ENCODE measurements around the gene MRPL22.

MRPL22 gene

GRCh38 chr5:154986151-154986550 lies 45.3 kb downstream of the MRPL22 start:
- no peak for ATAC-seq
- TF ChIP-seq POU6F1 (CRISPR knock-in tag; IDR thresholded peaks at IDR 0.05; ENCODE audit: borderline replicate concordance, low read depth) (no peak), ZFP3 (CRISPR knock-in tag; IDR thresholded peaks at IDR 0.05) (no peak), CREB5 (CRISPR knock-in tag; IDR thresholded peaks at IDR 0.05; ENCODE audit: low read depth) (no peak), SNAI2 (CRISPR knock-in tag; IDR thresholded peaks at IDR 0.05) (no peak), CSDC2 (CRISPR knock-in tag; IDR thresholded peaks at IDR 0.05) (no peak), ARNTL (CRISPR knock-in tag; IDR thresholded peaks at IDR 0.05; ENCODE audit: borderline replicate concordance, low read depth) (no peak), TSHZ2 (CRISPR knock-in tag; IDR thresholded peaks at IDR 0.05) (no peak), ZNF565 (CRISPR knock-in tag; conservative IDR thresholded peaks at IDR 0.05; ENCODE audit: low read depth) (no peak), BACH2 (CRISPR knock-in tag; IDR thresholded peaks at IDR 0.05; ENCODE audit: borderline replicate concordance) (no peak)

DNA sequence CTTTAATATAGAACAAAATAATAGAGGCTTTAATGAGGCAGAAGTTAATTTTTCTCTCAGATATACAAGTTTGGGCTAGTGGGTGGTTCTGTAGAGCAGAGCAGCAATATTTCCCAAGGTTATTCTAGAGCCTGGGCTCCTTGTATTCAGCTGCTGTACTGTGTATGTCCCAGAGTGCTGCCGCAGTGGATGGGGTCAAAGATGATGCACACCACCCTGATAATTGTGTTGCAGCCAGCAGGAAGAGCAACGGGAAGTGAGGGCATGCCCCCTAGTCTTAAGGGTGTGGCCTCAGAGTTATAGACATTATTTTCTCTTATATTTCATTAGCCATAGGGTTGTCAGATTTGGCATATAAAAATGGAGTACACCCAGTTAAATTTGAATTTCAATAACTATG lies 48.8 kb downstream of the MRPL22 start:
- no peak for TF ChIP-seq TOX (CRISPR knock-in tag; IDR thresholded peaks at IDR 0.05; ENCODE audit: borderline replicate concordance)
- TF ChIP-seq GLIS3 (CRISPR knock-in tag; IDR thresholded peaks at IDR 0.05): no peak
- TF ChIP-seq CREB5 (CRISPR knock-in tag; IDR thresholded peaks at IDR 0.05; ENCODE audit: low read depth): no peak
- TF ChIP-seq RARB (CRISPR knock-in tag; IDR thresholded peaks at IDR 0.05): no peak
- TF ChIP-seq TSHZ2 (CRISPR knock-in tag; IDR thresholded peaks at IDR 0.05): no peak
- TF ChIP-seq ZFP3 (CRISPR knock-in tag; IDR thresholded peaks at IDR 0.05): no peak
- TF ChIP-seq ZNF565 (CRISPR knock-in tag; conservative IDR thresholded peaks at IDR 0.05; ENCODE audit: low read depth): no peak
- ATAC-seq: no peak

GRCh38 chr5:154993461-154993860 lies 52.6 kb downstream of the MRPL22 start:
- ATAC-seq: no peak
- no peak for TF ChIP-seq OSR1 (CRISPR knock-in tag; IDR thresholded peaks at IDR 0.05)
- TF ChIP-seq PPARA (CRISPR knock-in tag; IDR thresholded peaks at IDR 0.05; ENCODE audit: borderline replicate concordance): no peak
- no peak for TF ChIP-seq ZNF70 (CRISPR knock-in tag; IDR thresholded peaks at IDR 0.05)
- no peak for TF ChIP-seq ESRRG (CRISPR knock-in tag; IDR thresholded peaks at IDR 0.05)
- TF ChIP-seq BACH2 (CRISPR knock-in tag; IDR thresholded peaks at IDR 0.05; ENCODE audit: borderline replicate concordance): no peak
- TF ChIP-seq ISL1 (CRISPR knock-in tag; IDR thresholded peaks at IDR 0.05): no peak
- TF ChIP-seq GLIS3 (CRISPR knock-in tag; IDR thresholded peaks at IDR 0.05): no peak
- no peak for TF ChIP-seq ARNTL (CRISPR knock-in tag; IDR thresholded peaks at IDR 0.05; ENCODE audit: borderline replicate concordance, low read depth)
- no peak for TF ChIP-seq PATZ1 (CRISPR knock-in tag; IDR thresholded peaks at IDR 0.05; ENCODE audit: borderline replicate concordance)
- TF ChIP-seq ZFP3 (CRISPR knock-in tag; IDR thresholded peaks at IDR 0.05): no peak
- TF ChIP-seq CSDC2 (CRISPR knock-in tag; IDR thresholded peaks at IDR 0.05): no peak
- no peak for TF ChIP-seq CSRNP3 (CRISPR knock-in tag; IDR thresholded peaks at IDR 0.05)
- TF ChIP-seq TOX (CRISPR knock-in tag; IDR thresholded peaks at IDR 0.05; ENCODE audit: borderline replicate concordance): no peak
- TF ChIP-seq ZFP30 (CRISPR knock-in tag; IDR thresholded peaks at IDR 0.05): no peak

Data from SK-N-SH treated with all-trans-retinoic acid at 6 μM for 48 hours (cell line).